ENCODE results near the gene PRKCE.

The PRKCE gene

DNA sequence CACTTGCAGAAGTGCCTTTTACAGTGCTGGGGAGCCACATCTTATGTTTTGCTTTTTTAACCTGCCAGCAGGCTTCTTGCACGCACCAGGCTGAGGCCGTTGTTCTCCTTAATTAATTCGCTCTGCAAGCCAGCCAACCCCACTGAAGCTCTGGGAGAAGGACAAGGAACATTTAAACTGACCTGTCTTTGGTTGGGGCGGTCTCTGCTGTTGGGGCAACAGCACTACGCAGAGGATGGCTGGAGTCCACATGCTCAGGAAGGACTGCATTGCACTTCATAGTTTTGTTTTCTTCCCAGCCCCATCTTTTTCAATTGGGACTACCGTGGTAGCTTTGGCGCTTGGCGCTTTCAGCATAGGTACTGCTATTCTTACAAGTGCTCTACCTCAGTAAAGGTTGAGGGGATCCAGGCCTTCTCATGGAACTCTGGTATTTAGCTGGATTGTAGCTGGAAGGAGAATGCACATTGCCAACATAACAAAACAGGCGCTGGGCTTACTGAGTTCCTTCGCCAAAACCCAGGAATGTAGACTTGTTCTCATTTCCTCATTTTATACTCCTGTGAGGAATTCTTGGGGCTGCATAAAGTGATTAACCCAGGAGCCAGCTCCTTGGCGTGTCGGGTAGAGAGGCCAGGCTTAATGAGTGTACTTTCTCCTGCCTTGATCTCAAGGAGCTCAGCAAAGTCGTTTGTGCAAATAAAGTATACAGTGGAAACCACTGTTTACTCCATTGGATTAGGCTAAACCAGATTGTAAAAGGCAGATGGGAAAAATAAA, 146.2 kb downstream of the PRKCE start:
- no peaks in the 10 kb centered on the region for H3K36me3 ChIP-seq
- no peaks in the 10 kb centered on the region for H3K9me3 ChIP-seq
- H3K27me3 ChIP-seq: no peaks in the 10 kb centered on the region
- H3K4me3 ChIP-seq (ENCODE audit: low read depth, low read length): no peak overlapping the region
- H3K4me1 ChIP-seq: peaks cover 24% of the 10 kb centered on the region
- TF ChIP-seq CTCF (IDR thresholded peaks at IDR 0.05; ENCODE audit: low read depth, low read length): peak; percentile 7; the same call in 1 of the 2 replicates
- no peak for DNase-seq

DNA sequence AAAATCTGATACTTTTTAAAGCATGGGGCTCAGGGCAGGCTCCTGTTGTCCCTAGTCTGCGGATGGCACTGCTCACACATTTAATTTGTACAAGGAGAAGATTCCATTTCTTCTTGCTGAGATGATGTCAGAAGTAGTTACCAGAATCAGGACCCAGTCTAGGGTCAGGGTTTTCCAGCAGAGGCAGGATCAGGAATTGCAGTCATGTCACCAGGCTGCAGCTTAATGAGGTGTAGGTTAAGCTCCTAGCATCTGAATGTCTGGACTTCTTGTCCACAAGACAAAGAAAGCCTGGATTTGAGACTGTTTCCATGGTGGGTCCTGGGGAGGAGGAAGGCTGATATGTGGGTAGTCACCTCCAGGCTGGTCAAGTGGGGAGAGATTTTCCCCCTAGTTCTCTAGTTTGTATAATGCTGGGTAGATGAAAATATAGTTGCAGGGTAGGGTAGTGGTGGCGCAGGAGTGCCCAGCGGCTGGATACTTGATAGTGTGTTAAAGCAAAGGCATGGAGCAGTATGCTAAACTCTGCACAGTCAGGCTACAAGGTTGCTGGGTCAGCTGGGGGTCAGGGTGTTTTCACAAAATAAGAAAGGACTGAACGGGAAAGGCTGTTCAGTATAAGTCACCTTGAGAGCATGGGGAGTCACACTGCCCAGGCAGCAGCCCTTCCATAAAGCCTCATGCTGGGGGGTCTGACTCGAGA, 148.4 kb downstream of the PRKCE start:
- Histone ChIP-seq H3K27me3 (no peaks in the 10 kb centered on the region), H3K4me1 (peaks cover 15% of the 10 kb centered on the region), H3K36me3 (no peaks in the 10 kb centered on the region), H3K4me3 (ENCODE audit: low read depth, low read length) (no peak overlapping the region), H3K9me3 (no peaks in the 10 kb centered on the region)
- DNase-seq: no peak
- TF ChIP-seq CTCF (IDR thresholded peaks at IDR 0.05; ENCODE audit: low read depth, low read length): no peak

DNA sequence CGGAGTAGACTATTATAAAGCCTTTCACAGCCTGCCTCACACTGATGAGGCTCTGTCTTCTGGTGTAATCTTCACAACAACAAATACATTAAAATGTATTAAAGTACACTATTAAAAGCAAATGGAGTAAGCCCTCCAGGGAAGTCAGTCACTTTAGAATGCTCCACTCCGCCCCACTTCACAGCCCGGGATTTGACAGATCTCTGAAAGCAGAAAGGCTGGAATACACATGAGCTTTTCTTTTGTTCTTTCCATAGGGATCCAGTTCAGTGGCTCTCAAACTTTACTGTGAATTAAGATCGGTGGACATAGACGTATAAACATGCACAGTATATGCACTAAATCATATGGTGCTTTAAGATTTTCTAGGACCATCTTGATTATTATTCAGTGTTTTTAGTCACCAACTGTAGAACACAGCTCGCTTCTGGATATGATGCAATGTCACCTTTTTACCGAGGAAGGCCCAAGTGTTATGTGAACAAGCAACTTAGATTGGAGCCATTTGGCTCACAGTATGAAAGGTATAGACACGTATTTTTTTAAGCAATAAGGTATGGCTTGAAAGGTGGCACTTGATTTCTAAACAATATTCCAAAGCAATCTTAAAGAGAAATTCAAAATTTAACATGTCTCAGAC, 151.1 kb downstream of the PRKCE start:
- DNase-seq: no peak

GRCh38 chr2:45804987-45805755, 153.7 kb downstream of the PRKCE start:
- Histone ChIP-seq H3K4me3 (ENCODE audit: low read depth, low read length) (no peak overlapping the region), H3K9me3 (no peaks in the 10 kb centered on the region), H3K27me3 (no peaks in the 10 kb centered on the region), H3K36me3 (no peaks in the 10 kb centered on the region), H3K4me1 (peaks cover 11% of the 10 kb centered on the region)
- TF ChIP-seq CTCF (IDR thresholded peaks at IDR 0.05; ENCODE audit: low read depth, low read length): no peak
- no peak for DNase-seq

More for the DNA sequence above, 151.1 kb downstream of the PRKCE start:
- no peak for TF ChIP-seq CTCF (IDR thresholded peaks at IDR 0.05; ENCODE audit: low read depth, low read length)
- Histone ChIP-seq H3K36me3 (no peaks in the 10 kb centered on the region), H3K9me3 (no peaks in the 10 kb centered on the region), H3K27me3 (no peaks in the 10 kb centered on the region), H3K4me3 (ENCODE audit: low read depth, low read length) (no peak overlapping the region), H3K4me1 (peaks cover 12% of the 10 kb centered on the region)

DNA sequence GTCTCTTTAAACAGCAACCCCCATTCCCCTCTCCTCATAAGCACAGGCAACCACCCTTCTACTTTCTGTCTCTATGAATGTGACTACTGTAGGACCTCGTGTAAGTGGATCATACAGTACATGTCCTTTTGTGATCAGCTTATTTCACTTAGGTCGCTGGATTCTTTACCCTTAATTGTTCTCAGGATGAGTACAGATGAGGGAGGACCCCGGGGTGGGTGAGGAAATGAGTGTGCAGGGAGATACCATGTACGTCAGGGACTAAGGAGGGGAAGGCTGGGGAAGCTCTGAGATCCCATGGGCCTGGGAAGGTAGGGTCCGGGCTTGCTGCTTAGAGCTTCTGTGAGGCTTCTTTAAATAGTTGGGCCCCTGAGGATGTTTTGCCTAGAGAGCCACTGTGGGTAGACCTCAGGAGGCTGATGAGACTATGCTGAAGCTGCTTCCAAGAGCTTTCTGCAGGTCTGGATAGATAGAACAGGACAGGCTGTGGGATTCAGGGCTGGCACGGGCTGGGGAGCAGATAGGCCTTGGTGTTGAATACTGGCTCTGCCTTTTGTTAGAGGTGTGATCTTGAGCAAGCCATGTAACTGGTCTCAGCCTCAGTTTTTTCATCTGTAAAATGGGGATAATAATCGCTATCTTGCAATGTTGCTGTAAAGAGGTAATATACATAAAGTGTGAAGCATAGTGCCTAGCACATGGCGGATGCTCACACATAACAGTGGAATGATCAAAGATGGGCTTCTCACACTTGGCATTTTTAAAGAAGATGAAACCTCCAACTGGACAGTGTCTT, 155.3 kb downstream of the PRKCE start:
- H3K4me1 ChIP-seq: peaks cover 15% of the 10 kb centered on the region
- no peaks in the 10 kb centered on the region for H3K27me3 ChIP-seq
- no peaks in the 10 kb centered on the region for H3K9me3 ChIP-seq
- no peak for DNase-seq
- no peaks in the 10 kb centered on the region for H3K36me3 ChIP-seq
- TF ChIP-seq CTCF (IDR thresholded peaks at IDR 0.05; ENCODE audit: low read depth, low read length): no peak
- no peak overlapping the region for H3K4me3 ChIP-seq (ENCODE audit: low read depth, low read length)

All from BE2C (cell line).